GM23248 (cell line): ENCODE data around the gene DOCK9.

Experiments
- EZH2 ChIP-seq: fragments of 200-600 bp; sonication (generic); IDR thresholded peaks from 2 replicates; pipeline ENCODE4 v1.6.1; 2018; ENCODE audit warnings: antibody characterized with exemption, mild to moderate bottlenecking; ENCODE audit not compliant: insufficient read depth, poor library complexity, severe bottlenecking
- EZH2phosphoT487 ChIP-seq: fragments of 200-600 bp; sonication (generic); IDR thresholded peaks from 2 replicates; pipeline ENCODE4 v1.6.1; 2018; ENCODE audit warnings: antibody characterized with exemption, moderate library complexity, mild to moderate bottlenecking, low read depth; ENCODE audit not compliant: insufficient read depth

- TF ChIP-seq EZH2: no peak
- no peak for TF ChIP-seq EZH2phosphoT487
Measured at GRCh38 chr13:98905199-98905598, 72.7 kb downstream of the DOCK9 start.
